Gastroesophageal sphincter (tissue), 4 donors: ENCODE measurements around the gene ETV2. TPM values are rescaled to one million over a fixed set of nuclear protein-coding genes. Genes with fewer than 3 reads are reported as not detected.

Source experiments
- ATAC-seq: fragments of 150-250 bp; one replicate; pipeline ENCODE4 v1.9.1; 2016; ENCODE audit warnings: mild to moderate bottlenecking, moderate library complexity
- H3K27ac ChIP-seq, 4 donors: fragments of 200-600 bp; sonication (generic) in 3 of 4; 1 replicate in 3 of 4; 2 replicates in 1 of 4; pipeline ENCODE4 v1.5.1; 2016 to 2019
- H3K27me3 ChIP-seq: fragments of 200-600 bp; sonication (generic); one replicate; pipeline ENCODE4 v1.5.1; 2019
- H3K36me3 ChIP-seq, 2 donors: fragments of 200-600 bp; sonication (generic); one replicate each; pipeline ENCODE4 v1.5.1; 2019; ENCODE audit warnings: control low read depth in 1 of 2
- H3K4me1 ChIP-seq, 3 donors: fragments of 200-600 bp; sonication (generic); 1 replicate in 2 of 3; 2 replicates in 1 of 3; pipeline ENCODE4 v1.5.1; 2016 to 2019; ENCODE audit warnings: control low read depth in 2 of 3
- H3K4me3 ChIP-seq, 2 donors: fragments of 200-600 bp; sonication (generic); one replicate each; pipeline ENCODE4 v1.5.1; 2019; ENCODE audit warnings: mild to moderate bottlenecking in 1 of 2, moderate library complexity in 1 of 2
- H3K9me3 ChIP-seq, 3 donors: fragments of 200-600 bp; sonication (generic); one replicate each; pipeline ENCODE4 v1.5.1; 2017 to 2019; ENCODE audit warnings: control low read depth in 2 of 3
- CTCF ChIP-seq, 4 experiments: fragments of 200-600 bp in 2 of 4; fragments of 450-650 bp in 2 of 4; sonication (generic) in 1 of 4; IDR thresholded peaks; one replicate each; pipeline ENCODE4 v1.5.1; 2017 to 2019; ENCODE audit warnings: antibody characterized with exemption in 4 of 4, mild to moderate bottlenecking in 2 of 4, moderate library complexity in 2 of 4
- EP300 ChIP-seq: sonication (generic); formaldehyde crosslinking; IDR thresholded peaks from one replicate; pipeline ENCODE4 v1.6.1; 2017; ENCODE audit warnings: antibody characterized with exemption, mild to moderate bottlenecking
- POLR2A ChIP-seq, 2 donors: fragments of 450-650 bp; IDR thresholded peaks; one replicate each; pipeline ENCODE4 v1.6.1; 2017; ENCODE audit warnings: antibody characterized with exemption in 2 of 2, mild to moderate bottlenecking in 2 of 2, moderate library complexity in 1 of 2
- POLR2AphosphoS5 ChIP-seq: sonication (generic); formaldehyde crosslinking; IDR thresholded peaks from one replicate; pipeline ENCODE4 v1.6.1; 2017; ENCODE audit warnings: antibody characterized with exemption
- WGBS, 2 donors: methylation state at CpG; one replicate each; pipeline ENCODE4 v1.1.5; 2018; ENCODE audit warnings: low coverage in 1 of 2; 5-methylcytosine and 5-hydroxymethylcytosine counted together
- total RNA-seq, 4 donors: library from RNA; depleted of rRNA; stranded (reverse); fragments of >200 nt; gene quantifications; one replicate each; pipeline ENCODE4 v1.1.0, GENCODE V29; 2016

The ETV2 gene
- total RNA-seq, 4 donors from 2014 or later: not detected

GRCh38 chr19:35656700-35657099 is 15.2 kb downstream of the ETV2 start:
- Histone ChIP-seq H3K4me1 (no peaks in the 10 kb centered on the region), H3K27me3 (no peaks in the 10 kb centered on the region), H3K36me3 (peaks cover 0 to 100% of the 10 kb centered on the region in 2 donors), H3K9me3 (no peaks in the 10 kb centered on the region), H3K27ac (no peak overlapping the region), H3K4me3 (no peak overlapping the region)
- TF ChIP-seq EP300 (no peak), CTCF (IDR thresholded peaks at IDR 0.05) (no peak), POLR2A (IDR thresholded peaks at IDR 0.05) (no peak), POLR2AphosphoS5 (no peak)
- no peak for ATAC-seq
- 83 to 95% methylated on average over 1 to 5 of the region's 6 CpGs for WGBS, 2 donors

GRCh38 chr19:35657904-35658700 is 16.6 kb downstream of the ETV2 start:
- H3K4me1 ChIP-seq: no peaks in the 10 kb centered on the region
- TF ChIP-seq POLR2AphosphoS5: no peak
- no peak for TF ChIP-seq EP300
- no peak for TF ChIP-seq POLR2A (IDR thresholded peaks at IDR 0.05)
- no peak for TF ChIP-seq CTCF (IDR thresholded peaks at IDR 0.05)
- peaks cover 0 to 100% of the 10 kb centered on the region in 2 donors for H3K36me3 ChIP-seq
- no peaks in the 10 kb centered on the region for H3K27me3 ChIP-seq
- WGBS, 2 donors: 80 to 86% methylated on average over 4 to 8 of the region's 15 CpGs
- H3K27ac ChIP-seq: no peak overlapping the region
- ATAC-seq: no peak
- H3K9me3 ChIP-seq: no peaks in the 10 kb centered on the region
- H3K4me3 ChIP-seq: no peak overlapping the region

- Histone ChIP-seq H3K36me3 (peaks cover 0 to 90% of the 10 kb centered on the region in 2 donors), H3K27me3 (no peaks in the 10 kb centered on the region)
- 95 to 96% methylated on average over 4 of the region's 6 CpGs for WGBS, 2 donors
Measured at GRCh38 chr19:35661995-35662340, 20.4 kb downstream of the ETV2 start.

GRCh38 chr19:35663981-35664380 is 22.4 kb downstream of the ETV2 start:
- H3K4me3 ChIP-seq: no peak overlapping the region
- H3K4me1 ChIP-seq: no peaks in the 10 kb centered on the region
- H3K9me3 ChIP-seq: no peaks in the 10 kb centered on the region
- H3K27ac ChIP-seq: no peak overlapping the region
- ATAC-seq: no peak
- no peaks in the 10 kb centered on the region for H3K27me3 ChIP-seq
- peaks cover 0 to 69% of the 10 kb centered on the region in 2 donors for H3K36me3 ChIP-seq
- 70 to 83% methylated on average over 3 of the region's 3 CpGs for WGBS, 2 donors
- TF ChIP-seq POLR2AphosphoS5: no peak
- no peak for TF ChIP-seq EP300
- no peak for TF ChIP-seq CTCF (IDR thresholded peaks at IDR 0.05)
- TF ChIP-seq POLR2A (IDR thresholded peaks at IDR 0.05): no peak

More at GRCh38 chr19:35661995-35662340, 20.4 kb downstream of the ETV2 start:
- no peaks in the 10 kb centered on the region for H3K4me1 ChIP-seq
- no peak for ATAC-seq
- TF ChIP-seq EP300: no peak
- no peak for TF ChIP-seq POLR2A (IDR thresholded peaks at IDR 0.05)
- no peak for TF ChIP-seq POLR2AphosphoS5
- no peak for TF ChIP-seq CTCF (IDR thresholded peaks at IDR 0.05)
- H3K4me3 ChIP-seq: no peak overlapping the region
- no peak overlapping the region for H3K27ac ChIP-seq
- H3K9me3 ChIP-seq: no peaks in the 10 kb centered on the region

GRCh38 chr19:35665157-35665556 is 23.6 kb downstream of the ETV2 start:
- H3K27me3 ChIP-seq: no peaks in the 10 kb centered on the region
- no peak overlapping the region for H3K4me3 ChIP-seq
- no peak for ATAC-seq
- H3K4me1 ChIP-seq: no peaks in the 10 kb centered on the region
- H3K9me3 ChIP-seq: no peaks in the 10 kb centered on the region
- WGBS, 2 donors: 90 to 95% methylated on average over 7 to 10 of the region's 24 CpGs
- H3K36me3 ChIP-seq: peaks cover 0 to 58% of the 10 kb centered on the region in 2 donors
- no peak overlapping the region for H3K27ac ChIP-seq
- no peak for TF ChIP-seq CTCF (IDR thresholded peaks at IDR 0.05)
- no peak for TF ChIP-seq POLR2AphosphoS5
- no peak for TF ChIP-seq POLR2A (IDR thresholded peaks at IDR 0.05)
